RPMI7951 (cell line): ENCODE data around the gene CFD. TPM values are rescaled to one million over a fixed set of nuclear protein-coding genes. Genes with fewer than 3 reads are reported as not detected.
A peak's percentile ranks its signal among the peaks of the same experiment; 100 is the strongest.
"Not testable (repeated sequence)": the region's sequence is repeated elsewhere in the genome, so short reads cannot be mapped to it uniquely, and the experiment has no call there.

Experiments
- DNase-seq: peaks from one replicate; pipeline ENCODE4 v3.0.0-alpha.2; 2012; ENCODE audit warnings: low read depth
- total RNA-seq: library from RNA; depleted of rRNA; stranded (reverse); fragments of >200 nt; shearing (Covaris generic); gene quantifications from 2 replicates; pipeline ENCODE4 v1.2.3, GENCODE V29; 2014

The CFD gene
- total RNA-seq, 1 experiment from 2014 or later, result 0.60 TPM

DNA sequence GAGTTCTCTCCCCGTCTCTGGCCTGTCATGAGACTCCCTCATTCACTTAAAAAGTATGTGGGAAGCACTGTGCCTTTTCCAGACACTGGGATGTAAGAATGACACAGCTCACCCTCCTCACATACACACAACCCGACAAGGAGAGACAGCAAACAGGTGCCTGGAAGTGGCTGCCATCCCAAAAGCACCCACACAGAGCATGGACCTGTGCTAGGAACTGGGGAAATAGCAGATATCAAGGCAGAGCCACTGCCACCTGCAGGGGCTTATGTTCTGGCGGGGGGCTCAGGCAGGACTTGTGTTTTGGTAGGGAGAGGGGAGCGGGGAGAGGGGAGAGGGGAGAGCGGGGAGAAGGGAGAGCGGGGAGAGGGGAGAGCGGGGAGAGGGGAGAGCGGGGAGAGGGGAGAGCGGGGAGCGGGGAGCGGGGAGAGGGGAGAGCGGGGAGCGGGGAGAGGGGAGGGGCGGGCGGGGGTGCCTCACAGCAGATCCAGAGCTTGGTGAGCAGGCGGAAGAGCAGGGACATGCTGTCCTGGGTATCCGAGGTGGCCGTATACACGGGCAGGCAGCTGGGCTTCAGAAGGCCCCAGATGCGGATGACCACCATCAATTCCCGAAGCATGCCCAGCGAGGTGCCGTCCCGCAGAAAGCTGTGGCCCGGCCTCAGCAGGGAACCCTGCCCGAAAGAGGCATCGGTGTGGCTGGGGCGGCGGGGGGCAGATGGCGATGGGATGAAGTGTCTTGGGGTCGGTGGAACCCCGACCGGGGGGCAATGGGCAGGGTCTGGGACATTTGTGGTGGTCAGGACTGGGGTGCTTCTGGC lies 12.2 kb downstream of the CFD start:
- DNase-seq, result peak; percentile 25

DNA sequence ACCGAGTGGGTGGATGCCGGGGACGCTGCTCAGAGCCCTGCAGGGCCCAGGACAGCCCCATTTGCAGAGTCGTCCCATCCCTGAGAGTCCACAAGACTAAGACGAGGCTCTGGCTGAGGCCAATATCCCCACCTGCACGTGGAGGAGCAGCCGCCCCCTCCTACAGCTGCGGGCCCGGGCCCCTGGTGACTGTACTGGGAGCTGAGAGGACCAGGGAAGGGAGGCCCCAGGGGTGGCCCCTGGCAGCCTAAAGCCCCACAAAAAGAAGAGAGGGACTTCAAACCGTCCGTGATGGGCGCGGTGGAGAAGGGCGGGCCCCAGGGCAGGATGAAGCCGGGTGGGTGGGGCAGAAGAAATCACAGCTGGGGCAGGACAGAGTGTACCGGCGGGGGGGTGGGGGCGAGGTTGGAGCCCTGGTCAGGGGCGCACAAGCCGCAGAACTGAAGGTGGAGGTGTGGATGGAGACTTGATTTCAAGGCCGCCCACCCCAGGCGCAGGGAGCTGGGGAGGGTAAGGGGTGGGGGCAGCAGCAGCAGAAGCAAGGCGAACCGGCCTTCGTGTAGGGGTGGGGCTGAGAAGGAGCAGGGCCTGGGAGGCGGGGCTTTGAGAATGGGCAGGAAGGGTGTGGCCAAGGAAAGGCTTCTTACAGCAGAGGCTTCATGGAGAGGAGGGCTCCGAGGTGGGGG lies 12.9 kb downstream of the CFD start:
- DNase-seq, result peak; percentile 67

DNA sequence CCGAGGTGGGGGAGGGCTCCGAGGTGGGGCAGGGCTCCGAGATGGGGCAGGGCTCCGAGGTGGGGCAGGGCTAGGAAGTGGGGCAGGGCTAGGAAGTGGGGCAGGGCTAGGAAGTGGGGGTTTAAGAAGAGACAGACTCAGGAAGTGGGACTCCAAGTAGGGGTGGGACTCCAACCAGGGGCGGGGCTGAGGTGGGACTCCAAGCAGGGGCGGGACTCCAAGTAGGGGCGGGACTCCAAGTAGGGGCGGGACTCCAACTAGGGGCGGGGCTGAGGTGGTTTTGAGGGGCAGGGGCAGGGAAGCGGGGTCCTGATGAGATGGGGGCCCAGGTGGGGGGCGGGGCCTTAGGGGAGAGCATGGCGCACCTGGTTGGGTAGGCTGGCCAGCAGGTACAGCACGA lies 13.6 kb downstream of the CFD start:
- peak; percentile 49 for DNase-seq

DNA sequence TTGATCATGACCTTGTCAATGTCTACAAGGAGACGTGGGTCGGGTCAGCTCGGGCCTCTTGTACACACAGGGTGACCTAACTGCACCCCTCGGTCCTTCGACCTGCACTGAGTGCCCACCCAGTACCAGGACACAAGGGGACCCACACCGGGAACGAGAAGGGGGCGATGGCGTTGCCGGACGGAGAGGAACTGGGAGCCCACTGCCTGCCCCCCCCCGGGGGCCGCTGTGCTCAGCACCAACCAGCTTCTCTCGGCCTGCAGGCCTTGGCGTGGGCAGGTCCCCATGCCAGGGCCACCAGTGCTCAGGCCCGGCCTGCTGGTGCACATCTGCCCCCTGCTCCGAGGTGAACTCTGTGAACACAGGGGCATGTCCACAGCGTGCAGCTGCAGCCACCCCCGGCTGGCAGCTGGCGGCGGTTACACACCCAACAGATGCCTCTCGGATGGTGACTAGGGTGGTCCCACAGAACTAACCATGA lies 14.1 kb downstream of the CFD start:
- DNase-seq, result no peak

DNA sequence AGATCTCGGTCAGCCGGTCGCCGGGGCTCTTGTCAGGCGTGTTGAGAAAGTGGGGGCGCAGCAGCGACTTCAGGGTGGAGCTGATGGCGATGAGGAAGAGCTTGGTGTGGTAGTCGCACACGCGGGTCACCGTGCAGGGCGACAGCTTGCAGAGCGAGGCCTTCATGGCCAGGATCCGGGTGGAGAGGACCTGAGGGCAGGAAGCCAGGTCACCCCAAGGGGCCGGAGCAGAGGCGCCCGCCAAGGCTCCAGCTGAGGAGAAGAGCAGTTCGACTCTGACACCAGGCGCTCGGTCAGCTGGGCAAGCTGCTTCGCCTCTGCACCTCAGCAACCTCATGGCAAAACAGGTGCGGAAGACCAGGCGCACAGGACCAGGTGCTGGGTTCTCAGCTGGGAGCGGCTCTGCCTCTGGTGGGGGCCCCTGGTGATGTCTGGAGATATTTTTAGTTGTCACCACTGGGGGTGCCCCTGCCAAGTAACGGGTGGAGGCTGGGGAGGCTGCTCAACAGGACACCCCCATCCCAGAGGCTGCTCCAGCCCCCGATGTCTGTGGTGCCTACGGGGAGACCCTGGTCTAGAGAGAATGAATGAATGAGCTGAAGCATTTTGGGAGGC lies 15.9 kb downstream of the CFD start:
- no peak for DNase-seq

DNA sequence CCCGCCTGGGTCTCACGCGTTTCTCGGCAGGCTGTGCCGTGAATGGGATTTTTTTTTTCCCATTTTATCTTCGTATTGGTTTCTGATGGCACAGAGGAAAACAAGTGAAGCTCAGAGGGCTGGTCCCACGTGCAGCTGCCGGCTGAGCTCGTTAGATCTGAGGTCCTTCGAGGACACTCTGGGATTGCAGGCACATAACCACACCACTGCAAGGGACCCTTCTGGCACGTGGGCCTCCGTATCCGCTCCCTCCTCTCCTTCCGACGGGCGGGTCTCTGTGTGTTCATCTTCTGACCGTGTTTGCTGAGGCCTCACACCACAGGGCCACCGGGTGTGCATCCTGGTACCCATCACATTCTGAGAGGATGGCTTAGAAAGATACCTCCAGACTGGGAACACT lies 16.6 kb downstream of the CFD start:
- no peak for DNase-seq

DNA sequence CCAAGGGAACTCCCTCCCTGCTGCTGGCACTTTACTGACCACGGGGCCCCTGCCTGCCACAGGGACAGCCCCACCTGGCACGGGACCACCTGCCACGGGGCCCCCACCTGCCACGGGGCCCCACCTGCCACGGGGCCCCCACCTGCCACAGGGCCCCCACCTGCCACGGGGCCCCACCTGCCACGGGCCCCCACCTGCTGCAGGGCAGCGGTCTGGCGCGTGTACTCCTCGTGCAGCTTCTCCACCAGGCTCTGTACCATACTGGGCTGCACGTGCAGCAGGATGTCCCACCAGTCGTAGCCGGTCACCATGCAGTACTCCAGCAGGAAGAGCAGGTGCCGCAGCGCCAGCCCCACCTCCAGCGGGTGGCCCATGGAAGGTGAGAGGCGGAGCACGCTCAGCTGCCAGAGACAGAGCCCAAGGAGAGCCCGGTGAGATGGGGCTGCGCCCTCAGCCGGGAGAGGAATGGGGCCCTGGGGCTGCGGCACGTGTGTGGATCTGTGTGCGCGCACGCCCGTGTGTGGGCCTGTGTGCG lies 17.4 kb downstream of the CFD start:
- DNase-seq, result no peak

- DNase-seq, result not testable (repeated sequence)
Observed at GRCh38 chr19:877992-878660, 18.7 kb downstream of the CFD start.

DNA sequence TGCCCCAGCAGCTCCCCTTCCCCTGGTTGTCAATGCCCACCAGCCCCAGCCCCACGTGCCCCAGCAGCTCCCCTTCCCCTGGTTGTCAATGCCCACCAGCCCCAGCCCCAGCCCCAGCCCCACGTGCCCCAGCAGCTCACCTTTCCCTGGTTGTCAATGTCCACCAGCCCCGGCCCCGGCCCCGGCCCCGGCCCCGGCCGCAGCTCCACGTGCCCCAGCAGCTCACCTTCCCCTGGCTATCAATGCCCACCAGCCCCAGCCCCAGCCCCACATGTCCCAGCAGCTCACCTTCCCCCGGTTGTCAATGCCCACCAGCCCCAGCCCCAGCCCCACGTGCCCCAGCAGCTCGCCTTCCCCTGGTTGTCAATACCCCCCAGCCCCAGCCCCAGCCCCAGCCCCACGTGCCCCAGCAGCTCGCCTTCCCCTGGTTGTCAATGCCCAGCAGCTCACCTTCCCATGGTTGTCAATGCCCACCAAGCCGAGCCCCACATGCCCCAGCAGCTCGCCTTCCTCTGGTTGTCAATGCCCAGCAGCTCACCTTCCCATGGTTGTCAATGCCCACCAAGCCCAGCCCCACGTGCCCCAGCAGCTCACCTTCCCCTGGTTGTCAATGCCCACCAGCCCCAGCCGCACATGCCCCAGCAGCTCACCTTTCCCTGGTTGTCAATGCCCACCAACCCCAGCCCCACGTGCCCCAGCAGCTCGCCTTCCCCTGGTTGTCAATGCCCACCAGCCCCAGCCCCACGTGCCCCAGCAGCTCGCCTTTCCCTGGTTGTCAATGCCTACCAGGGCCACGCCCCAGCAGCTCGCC lies 19.5 kb downstream of the CFD start:
- DNase-seq, result not testable (repeated sequence)

- no peak for DNase-seq
Observed at GRCh38 chr19:879711-880438, 20.4 kb downstream of the CFD start.

DNA sequence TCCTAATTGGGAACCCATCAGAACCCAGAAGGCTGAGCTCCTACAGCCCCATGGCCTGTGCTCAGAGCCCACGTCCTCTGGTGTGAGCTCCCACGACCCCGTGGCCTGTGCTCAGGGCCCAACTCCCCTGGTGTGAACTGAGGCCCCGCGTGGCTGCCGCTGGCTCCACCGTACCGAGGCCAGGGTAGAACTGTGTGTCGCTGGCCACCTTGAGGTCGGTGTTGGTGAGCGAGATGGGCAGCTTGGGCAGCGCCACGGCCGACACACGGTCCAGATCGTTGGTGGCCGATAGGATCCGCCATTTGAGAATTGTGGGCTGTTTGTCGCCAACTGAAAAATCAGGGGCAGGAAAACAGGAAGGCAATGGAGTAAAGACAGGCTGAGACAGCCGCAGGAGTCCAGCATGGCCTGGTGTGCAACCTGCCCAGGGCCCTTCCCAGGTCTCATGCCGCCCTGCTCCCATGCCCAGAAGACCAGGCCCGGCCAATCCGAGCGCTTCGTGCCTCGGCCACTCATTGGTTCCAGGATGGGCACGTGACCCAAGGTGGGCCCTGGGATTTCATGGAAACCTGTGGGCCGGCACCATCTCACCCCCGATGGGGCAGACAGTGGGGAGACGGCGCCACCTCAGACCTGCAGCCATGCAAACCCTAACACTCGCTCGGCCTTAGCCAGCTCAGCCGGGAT lies 22.1 kb downstream of the CFD start:
- no peak for DNase-seq

DNA sequence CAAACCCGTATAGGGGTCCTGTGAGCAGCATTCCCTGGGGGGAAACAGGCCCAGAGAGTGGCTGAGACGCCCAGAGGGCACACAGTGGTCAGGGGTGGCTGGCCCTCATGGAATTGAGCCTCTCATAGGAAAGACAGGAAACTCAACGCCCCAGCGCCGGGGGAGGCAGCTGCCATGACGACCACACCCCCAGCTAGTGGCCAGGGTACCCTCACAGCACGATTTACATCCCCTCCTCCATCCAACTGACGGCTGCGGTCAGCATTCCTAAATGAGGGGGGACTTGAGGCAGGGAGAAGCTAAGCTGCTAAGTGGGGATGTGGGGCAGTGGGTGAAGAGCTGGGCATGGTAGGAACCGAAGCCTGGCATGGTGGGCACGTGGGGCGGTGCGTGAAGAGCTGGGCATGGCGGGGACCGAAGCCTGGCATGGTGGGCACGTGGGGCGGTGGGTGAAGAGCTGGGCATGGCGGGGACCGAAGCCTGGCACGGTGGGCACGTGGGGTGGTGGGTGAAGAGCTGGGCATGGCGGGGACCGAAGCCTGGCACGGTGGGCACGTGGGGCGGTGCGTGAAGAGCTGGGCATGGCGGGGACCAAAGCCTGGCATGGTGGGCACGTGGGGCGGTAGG lies 23.5 kb downstream of the CFD start:
- DNase-seq, result no peak

DNA sequence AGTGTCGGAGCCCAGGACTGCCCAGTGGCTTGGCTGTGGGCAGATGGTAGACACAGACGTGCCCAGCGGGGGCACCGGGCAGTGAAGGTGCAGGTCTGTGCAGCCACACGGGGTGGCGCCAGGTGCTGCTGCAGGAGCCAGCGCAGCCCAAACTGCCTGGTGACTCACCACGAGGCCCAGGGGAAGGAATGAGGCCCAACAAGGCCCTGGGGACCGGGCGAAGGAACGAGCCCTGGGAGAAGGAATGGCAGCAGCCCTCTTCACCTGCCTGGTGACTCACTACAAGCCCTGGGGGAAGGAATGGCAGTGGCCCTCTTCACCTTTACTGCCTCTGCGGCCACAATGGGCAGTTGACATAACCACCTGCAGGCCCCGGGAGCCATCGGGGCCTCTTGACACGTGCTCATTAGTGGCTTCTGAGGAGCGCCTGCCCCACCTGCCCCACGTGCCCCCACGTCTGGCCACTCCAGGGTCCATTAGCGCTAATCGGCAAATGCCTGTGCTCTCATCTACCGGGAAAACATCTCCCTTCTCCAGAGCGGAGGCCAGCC lies 24.3 kb downstream of the CFD start:
- DNase-seq, result no peak

DNA sequence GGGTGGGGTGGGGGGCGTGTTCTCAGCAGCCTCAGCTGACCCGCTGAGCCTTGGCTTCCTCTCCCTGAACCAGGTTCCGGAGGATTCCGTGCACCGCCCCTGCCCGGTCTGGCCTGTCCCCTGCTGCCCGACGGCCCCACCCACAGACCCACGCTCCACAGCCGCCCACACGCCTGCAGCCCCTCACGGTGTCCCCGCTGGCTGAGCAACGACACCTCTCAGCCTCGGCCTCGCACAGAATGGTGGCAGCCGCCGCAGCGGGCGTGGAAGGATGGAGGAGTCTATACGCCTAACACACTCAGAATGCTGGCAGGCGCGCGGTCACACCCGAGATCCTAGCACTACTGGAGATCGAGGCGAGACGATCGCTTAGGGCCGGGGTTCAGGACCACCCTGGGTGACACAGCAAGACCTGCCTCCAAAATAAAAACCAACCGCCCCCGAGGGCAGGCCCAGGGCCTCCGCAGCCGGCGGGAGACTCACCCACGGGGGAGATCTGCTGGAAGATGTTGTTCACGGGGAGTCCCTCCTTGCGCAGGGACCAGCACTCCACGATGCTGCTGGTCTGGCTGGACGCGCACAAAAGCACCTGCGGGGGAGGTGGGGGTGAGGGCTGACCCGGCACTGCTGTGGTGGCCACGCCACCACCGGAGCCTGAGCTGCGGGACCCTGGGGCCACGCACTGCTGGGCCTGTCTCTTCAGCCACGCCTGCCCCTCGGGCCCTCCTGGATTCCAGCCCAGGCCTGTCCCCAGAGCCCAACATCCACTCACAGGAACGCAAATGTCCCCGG lies 25.2 kb downstream of the CFD start:
- no peak for DNase-seq

DNA sequence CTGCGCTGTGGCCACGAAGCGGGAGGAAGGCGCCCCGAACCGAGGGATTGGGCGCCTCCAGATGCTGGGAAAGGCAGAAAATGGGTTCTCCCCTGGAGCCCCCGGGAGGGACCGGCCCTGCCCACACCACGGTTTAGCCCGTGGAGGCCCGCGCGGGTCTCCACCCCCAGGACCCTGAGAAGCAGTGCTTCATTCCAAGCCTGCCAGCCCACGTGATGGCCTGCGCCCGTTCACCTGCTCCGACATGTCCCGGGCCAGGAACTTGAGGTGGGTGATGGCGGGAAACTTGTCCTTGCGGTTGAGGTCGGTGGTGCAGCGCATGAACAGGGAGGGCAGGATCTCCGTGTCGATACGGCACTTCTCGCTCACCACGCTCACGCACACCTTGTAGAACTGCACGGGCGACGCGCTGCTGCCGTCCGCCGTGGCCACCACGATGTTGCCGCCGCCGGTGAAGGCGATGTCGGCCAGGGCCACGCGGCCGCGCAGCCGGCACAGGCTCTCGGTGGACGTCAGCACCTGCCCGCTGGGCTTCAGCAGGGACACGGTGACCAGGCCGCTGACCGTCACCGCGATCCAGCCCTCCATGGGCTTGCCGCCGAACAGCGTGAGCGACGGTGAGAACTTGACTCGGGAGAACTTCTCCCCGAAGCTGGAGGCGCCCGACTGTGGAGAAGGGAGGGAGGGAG lies 26.2 kb downstream of the CFD start:
- DNase-seq, result no peak

DNA sequence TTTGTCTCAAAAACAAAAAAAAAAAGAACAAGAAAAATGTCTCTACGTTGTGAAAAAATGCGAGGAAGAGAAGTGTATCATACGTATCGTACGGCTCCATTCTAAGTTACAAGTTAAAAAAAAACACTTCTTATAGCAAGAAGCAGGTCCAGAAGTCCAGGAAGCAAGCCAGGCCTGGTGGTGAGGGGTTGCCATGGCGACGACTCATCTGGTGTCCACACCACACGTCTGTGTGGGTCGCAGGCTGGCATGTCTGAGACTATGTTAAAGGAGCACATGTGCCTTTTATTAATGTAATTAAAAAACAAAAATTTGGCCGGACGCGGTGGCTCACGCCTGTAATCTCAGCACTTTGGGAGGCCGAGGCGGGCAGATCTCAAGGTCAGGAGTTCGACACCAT lies 27.6 kb downstream of the CFD start:
- peak; percentile 80 for DNase-seq

- DNase-seq, result no peak
Observed at GRCh38 chr19:887599-887998, 28.1 kb downstream of the CFD start.
